ENCODE measurements around the gene SPON1. TPM values are rescaled to one million over a fixed set of nuclear protein-coding genes. Genes with fewer than 3 reads are reported as not detected.
A peak's percentile ranks its signal among the peaks of the same experiment; 100 is the strongest.
"Not testable (repeated sequence)": the region's sequence is repeated elsewhere in the genome, so short reads cannot be mapped to it uniquely, and the experiment has no call there.

SPON1 gene
- polyA plus RNA-seq, 4 donors: 11.4 to 99.8 (median 22.2) TPM

DNA sequence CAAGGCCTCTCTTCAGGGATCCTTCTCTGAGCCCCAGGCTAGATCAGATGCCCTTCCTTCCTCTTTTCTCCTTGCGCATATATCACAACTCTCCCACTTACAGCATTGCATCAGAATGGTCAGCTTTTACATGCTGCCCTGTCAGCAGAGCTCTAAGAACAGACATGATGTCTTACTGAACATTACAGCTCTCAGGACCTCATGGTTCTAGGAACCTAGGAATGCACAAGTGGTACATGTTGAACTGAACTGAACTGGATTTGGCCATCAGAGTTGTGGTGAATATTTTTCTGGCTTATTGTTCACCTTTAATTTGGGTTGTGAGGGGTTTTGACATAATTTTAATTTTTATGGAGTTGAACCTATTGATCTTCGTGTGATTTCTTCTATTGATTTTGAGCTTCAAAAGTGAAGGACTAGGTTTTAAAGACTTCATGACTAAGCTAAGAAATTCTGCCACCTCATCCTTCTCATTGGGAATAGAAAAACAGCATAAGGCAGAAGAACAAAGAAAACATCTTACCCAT is 37.7 kb upstream of the SPON1 start:
- Histone ChIP-seq H3K9me3 (ENCODE audit: control insufficient read depth in 2 of 2, insufficient read depth in 1 of 2, low read depth in 1 of 2, low read length in 1 of 2) (no peaks in the 10 kb centered on the region), H3K4me1 (ENCODE audit: control insufficient read depth in 3 of 3, insufficient read depth in 2 of 3, low read depth in 1 of 3, low read length in 2 of 3) (peaks cover 0 to 8% (median 2%) of the 10 kb centered on the region in 3 donors), H3K36me3 (ENCODE audit: control insufficient read depth in 3 of 3, insufficient read depth in 2 of 3, low read depth in 1 of 3, low read length in 3 of 3) (no peaks in the 10 kb centered on the region), H3K4me3 (ENCODE audit: low read depth in 1 of 3, low read length in 3 of 3) (no peak overlapping the region), H3K27me3 (ENCODE audit: control insufficient read depth in 3 of 3, insufficient read depth in 3 of 3, low read length in 3 of 3) (no peaks in the 10 kb centered on the region), H3K27ac (ENCODE audit: low read depth in 1 of 3, low read length in 2 of 3) (peak overlapping the region in 1 of 3 donors; percentile 27)
- 86 to 93% (median 88%) methylated on average over 2 of the region's 2 CpGs for WGBS, 3 donors
- FAIRE-seq: no peak
- DNase-seq: no peak

DNA sequence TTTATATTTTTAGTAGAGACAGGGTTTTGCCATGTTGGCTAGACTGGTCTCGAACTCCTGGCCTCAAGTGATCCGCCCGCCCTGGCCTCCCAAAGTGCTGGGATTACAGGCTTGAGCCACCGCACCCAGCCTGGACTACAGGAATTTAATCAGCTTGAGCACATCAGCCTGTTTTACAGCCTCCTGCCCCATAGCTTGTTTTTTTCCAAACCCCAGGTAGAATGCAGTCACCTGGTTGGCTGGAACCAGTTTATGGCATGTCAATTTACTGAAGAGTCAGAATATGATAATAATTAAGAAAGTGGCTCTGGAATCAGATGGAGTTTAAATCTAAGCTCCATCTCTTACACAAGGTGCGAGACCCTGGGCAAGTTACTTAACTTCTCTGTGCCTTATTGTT is 36.2 kb upstream of the SPON1 start:
- not testable (repeated sequence) for FAIRE-seq; H3K27ac ChIP-seq (ENCODE audit: low read depth in 1 of 3, low read length in 2 of 3); H3K27me3 ChIP-seq (ENCODE audit: control insufficient read depth in 3 of 3, insufficient read depth in 3 of 3, low read length in 3 of 3); H3K4me3 ChIP-seq (ENCODE audit: low read depth in 1 of 3, low read length in 3 of 3); H3K4me1 ChIP-seq (ENCODE audit: control insufficient read depth in 3 of 3, insufficient read depth in 2 of 3, low read depth in 1 of 3, low read length in 2 of 3); H3K9me3 ChIP-seq (ENCODE audit: control insufficient read depth in 2 of 2, insufficient read depth in 1 of 2, low read depth in 1 of 2, low read length in 1 of 2); H3K36me3 ChIP-seq (ENCODE audit: control insufficient read depth in 3 of 3, insufficient read depth in 2 of 3, low read depth in 1 of 3, low read length in 3 of 3)
- peak; percentile 36 to 40 for DNase-seq
- 25 to 75% (median 55%) methylated on average over 5 of the region's 5 CpGs for WGBS, 3 donors

DNA sequence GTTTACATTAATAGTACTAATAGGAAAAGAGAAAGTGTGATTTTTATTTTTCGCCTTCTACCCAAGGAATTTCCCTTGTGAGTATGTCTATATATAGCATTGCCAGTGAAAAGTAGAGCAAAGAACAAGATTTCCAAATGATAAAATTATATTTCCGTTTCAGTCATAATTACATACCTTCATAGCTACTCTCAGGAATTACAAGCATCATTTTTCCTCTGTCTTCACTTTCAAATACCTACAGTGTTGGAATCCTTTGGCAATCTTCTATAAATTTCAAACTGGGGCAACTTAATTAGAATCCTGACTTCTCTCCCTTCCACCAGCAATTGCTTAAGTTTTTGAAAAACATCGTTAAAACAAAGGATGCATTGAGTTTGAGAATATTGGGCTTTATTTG is 35.5 kb upstream of the SPON1 start:
- H3K4me1 ChIP-seq (ENCODE audit: control insufficient read depth in 3 of 3, insufficient read depth in 2 of 3, low read depth in 1 of 3, low read length in 2 of 3): peaks cover 0 to 8% (median 2%) of the 10 kb centered on the region in 3 donors
- DNase-seq: no peak
- H3K9me3 ChIP-seq (ENCODE audit: control insufficient read depth in 2 of 2, insufficient read depth in 1 of 2, low read depth in 1 of 2, low read length in 1 of 2): no peaks in the 10 kb centered on the region
- WGBS, 3 donors: 73 to 81% (median 77%) methylated on average over 3 of the region's 3 CpGs
- no peaks in the 10 kb centered on the region for H3K27me3 ChIP-seq (ENCODE audit: control insufficient read depth in 3 of 3, insufficient read depth in 3 of 3, low read length in 3 of 3)
- no peak for FAIRE-seq
- H3K36me3 ChIP-seq (ENCODE audit: control insufficient read depth in 3 of 3, insufficient read depth in 2 of 3, low read depth in 1 of 3, low read length in 3 of 3): no peaks in the 10 kb centered on the region
- no peak overlapping the region for H3K4me3 ChIP-seq (ENCODE audit: low read depth in 1 of 3, low read length in 3 of 3)
- H3K27ac ChIP-seq (ENCODE audit: low read depth in 1 of 3, low read length in 2 of 3): no peak overlapping the region

DNA sequence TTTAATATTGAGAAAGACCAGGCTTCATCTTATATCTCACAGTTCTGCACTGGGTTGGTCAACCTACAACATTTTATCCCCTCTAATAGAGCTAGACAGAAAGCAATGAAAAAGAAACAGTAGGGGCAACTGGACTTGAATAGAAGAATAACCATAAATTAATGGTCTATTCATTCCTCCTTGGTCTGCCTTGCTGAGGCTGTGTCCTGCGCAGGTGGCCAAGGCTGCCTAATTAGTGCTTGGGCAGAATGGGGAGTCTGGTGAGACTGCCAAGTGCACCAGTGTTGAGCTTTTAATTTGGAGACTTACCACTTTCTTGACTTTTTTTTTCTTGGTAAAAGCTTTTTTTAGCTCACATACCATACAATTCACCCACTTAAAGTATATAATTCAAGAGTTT is 35.0 kb upstream of the SPON1 start:
- DNase-seq (no peak), FAIRE-seq (no peak)
- H3K27ac ChIP-seq (ENCODE audit: low read depth in 1 of 3, low read length in 2 of 3): no peak overlapping the region
- no peaks in the 10 kb centered on the region for H3K36me3 ChIP-seq (ENCODE audit: control insufficient read depth in 3 of 3, insufficient read depth in 2 of 3, low read depth in 1 of 3, low read length in 3 of 3)
- WGBS, 3 donors: 93 to 100% (median 100%) methylated on average over 1 of the region's 1 CpG
- H3K4me1 ChIP-seq (ENCODE audit: control insufficient read depth in 3 of 3, insufficient read depth in 2 of 3, low read depth in 1 of 3, low read length in 2 of 3): peaks cover 0 to 8% (median 2%) of the 10 kb centered on the region in 3 donors
- H3K9me3 ChIP-seq (ENCODE audit: control insufficient read depth in 2 of 2, insufficient read depth in 1 of 2, low read depth in 1 of 2, low read length in 1 of 2): no peaks in the 10 kb centered on the region
- H3K27me3 ChIP-seq (ENCODE audit: control insufficient read depth in 3 of 3, insufficient read depth in 3 of 3, low read length in 3 of 3): no peaks in the 10 kb centered on the region
- H3K4me3 ChIP-seq (ENCODE audit: low read depth in 1 of 3, low read length in 3 of 3): no peak overlapping the region

DNA sequence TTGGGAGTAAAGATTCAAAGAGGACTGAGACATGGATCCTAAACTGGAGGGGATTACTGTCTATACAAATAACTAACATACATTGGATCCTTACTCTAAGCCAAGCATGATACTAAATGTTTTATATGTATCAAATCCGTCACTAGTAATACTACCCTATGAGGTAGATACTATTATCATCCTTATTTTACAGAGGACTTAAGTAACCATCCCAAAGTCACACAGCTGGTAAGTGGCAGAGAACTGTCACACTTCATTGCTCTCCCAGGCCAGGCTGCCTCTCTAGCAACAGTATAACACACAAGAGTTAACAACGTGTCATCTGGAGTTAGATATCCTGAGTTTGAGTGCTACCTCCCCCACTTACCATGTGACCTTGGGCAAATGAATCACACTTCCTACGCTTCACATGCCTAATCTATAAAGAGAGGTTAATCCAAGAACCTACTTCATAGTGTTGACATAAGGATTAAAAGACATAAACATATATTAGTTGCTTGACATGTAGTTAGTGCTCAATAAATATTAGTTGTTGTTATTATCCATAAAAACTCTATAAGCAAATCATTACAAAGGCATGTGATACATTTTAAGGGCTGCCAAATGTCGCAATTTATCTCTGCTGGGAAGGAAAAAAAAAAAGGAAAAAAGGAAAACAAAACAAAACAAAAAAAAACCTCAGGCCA is 33.8 kb upstream of the SPON1 start:
- Histone ChIP-seq H3K9me3 (ENCODE audit: control insufficient read depth in 2 of 2, insufficient read depth in 1 of 2, low read depth in 1 of 2, low read length in 1 of 2) (no peaks in the 10 kb centered on the region), H3K27ac (ENCODE audit: low read depth in 1 of 3, low read length in 2 of 3) (no peak overlapping the region), H3K4me1 (ENCODE audit: control insufficient read depth in 3 of 3, insufficient read depth in 2 of 3, low read depth in 1 of 3, low read length in 2 of 3) (peaks cover 0 to 2% (median 0%) of the 10 kb centered on the region in 3 donors), H3K36me3 (ENCODE audit: control insufficient read depth in 3 of 3, insufficient read depth in 2 of 3, low read depth in 1 of 3, low read length in 3 of 3) (no peaks in the 10 kb centered on the region), H3K27me3 (ENCODE audit: control insufficient read depth in 3 of 3, insufficient read depth in 3 of 3, low read length in 3 of 3) (no peaks in the 10 kb centered on the region), H3K4me3 (ENCODE audit: low read depth in 1 of 3, low read length in 3 of 3) (no peak overlapping the region)
- DNase-seq (peak; percentile 28 to 34), FAIRE-seq (no peak)
- WGBS, 3 donors: 25 to 41% (median 41%) methylated on average over 4 of the region's 4 CpGs

DNA sequence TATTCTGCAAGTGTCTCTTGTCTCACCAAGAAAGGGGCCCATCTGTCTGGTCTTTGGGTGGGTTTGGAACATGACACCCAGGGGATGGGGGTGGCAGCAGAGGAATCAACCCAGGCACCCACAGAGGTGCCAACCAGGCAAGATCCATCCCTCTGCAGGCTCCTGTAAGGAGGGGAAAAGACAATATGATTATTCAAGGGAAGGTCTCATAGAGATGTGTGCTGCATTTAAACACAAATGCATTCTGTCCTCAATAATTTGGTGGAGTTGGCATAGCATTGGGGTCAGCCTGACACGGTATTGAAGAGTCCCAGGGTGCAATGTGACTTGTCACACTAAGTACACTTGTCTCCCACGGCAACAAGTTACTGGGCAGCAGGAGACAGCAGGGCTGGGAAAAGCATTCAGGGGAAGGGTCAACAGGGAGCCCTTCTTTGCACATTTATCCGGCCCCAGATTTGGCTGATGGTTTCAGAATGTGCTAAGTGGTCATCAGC is 33.1 kb upstream of the SPON1 start:
- H3K27ac ChIP-seq (ENCODE audit: low read depth in 1 of 3, low read length in 2 of 3): no peak overlapping the region
- no peaks in the 10 kb centered on the region for H3K27me3 ChIP-seq (ENCODE audit: control insufficient read depth in 3 of 3, insufficient read depth in 3 of 3, low read length in 3 of 3)
- no peak for FAIRE-seq
- no peaks in the 10 kb centered on the region for H3K36me3 ChIP-seq (ENCODE audit: control insufficient read depth in 3 of 3, insufficient read depth in 2 of 3, low read depth in 1 of 3, low read length in 3 of 3)
- H3K4me3 ChIP-seq (ENCODE audit: low read depth in 1 of 3, low read length in 3 of 3): no peak overlapping the region
- H3K9me3 ChIP-seq (ENCODE audit: control insufficient read depth in 2 of 2, insufficient read depth in 1 of 2, low read depth in 1 of 2, low read length in 1 of 2): no peaks in the 10 kb centered on the region
- WGBS, 3 donors: 66 to 76% (median 71%) methylated on average over 3 of the region's 3 CpGs
- no peak for DNase-seq
- no peaks in the 10 kb centered on the region for H3K4me1 ChIP-seq (ENCODE audit: control insufficient read depth in 3 of 3, insufficient read depth in 2 of 3, low read depth in 1 of 3, low read length in 2 of 3)

DNA sequence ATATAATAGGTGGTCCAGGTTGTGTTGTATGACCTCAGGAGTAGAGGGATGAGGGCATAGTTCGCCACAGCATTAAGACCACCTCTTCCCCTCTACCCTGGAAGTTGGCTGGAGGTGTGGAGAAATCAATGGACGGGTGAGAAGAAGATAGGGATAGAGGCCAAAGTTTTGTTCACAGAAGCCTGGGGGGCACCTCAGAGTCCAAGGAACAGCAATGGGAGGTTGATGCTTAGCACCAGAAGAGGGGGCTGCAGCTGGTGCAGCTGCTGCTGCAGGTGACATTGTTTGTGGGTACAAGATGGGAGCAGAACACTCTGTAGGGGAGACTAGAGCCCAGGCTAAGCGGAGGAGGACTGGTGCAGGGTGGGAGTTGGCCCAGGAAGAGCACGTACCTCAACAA is 31.2 kb upstream of the SPON1 start:
- H3K27ac ChIP-seq (ENCODE audit: low read depth in 1 of 3, low read length in 2 of 3): no peak overlapping the region

DNA sequence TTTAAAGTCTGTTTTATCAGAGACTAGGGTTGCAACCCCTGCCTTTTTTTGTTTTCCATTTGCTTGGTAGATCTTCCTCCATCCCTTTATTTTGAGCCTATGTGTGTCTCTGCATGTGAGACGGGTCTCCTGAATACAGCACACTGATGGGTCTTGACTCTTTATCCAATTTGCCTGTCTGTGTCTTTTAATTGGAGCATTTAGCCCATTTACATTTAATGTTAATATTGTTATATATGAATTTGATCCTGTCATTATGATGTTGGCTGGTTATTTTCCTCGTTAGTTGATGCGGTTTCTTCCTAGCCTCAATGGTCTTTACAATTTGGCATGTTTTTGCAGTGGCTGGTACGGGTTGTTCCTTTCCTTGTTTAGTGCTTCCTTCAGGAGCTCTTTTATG is 25.4 kb upstream of the SPON1 start:
- H3K36me3 ChIP-seq (ENCODE audit: control insufficient read depth in 3 of 3, insufficient read depth in 2 of 3, low read depth in 1 of 3, low read length in 3 of 3); H3K27me3 ChIP-seq (ENCODE audit: control insufficient read depth in 3 of 3, insufficient read depth in 3 of 3, low read length in 3 of 3); H3K27ac ChIP-seq (ENCODE audit: low read depth in 1 of 3, low read length in 2 of 3); H3K4me1 ChIP-seq (ENCODE audit: control insufficient read depth in 3 of 3, insufficient read depth in 2 of 3, low read depth in 1 of 3, low read length in 2 of 3); FAIRE-seq; H3K9me3 ChIP-seq (ENCODE audit: control insufficient read depth in 2 of 2, insufficient read depth in 1 of 2, low read depth in 1 of 2, low read length in 1 of 2); DNase-seq; H3K4me3 ChIP-seq (ENCODE audit: low read depth in 1 of 3, low read length in 3 of 3): not testable (repeated sequence)
- 85 to 92% (median 87%) methylated on average over 4 of the region's 4 CpGs for WGBS, 3 donors

More for the DNA sequence above, 31.2 kb upstream of the SPON1 start:
- Histone ChIP-seq H3K4me1 (ENCODE audit: control insufficient read depth in 3 of 3, insufficient read depth in 2 of 3, low read depth in 1 of 3, low read length in 2 of 3) (no peaks in the 10 kb centered on the region), H3K9me3 (ENCODE audit: control insufficient read depth in 2 of 2, insufficient read depth in 1 of 2, low read depth in 1 of 2, low read length in 1 of 2) (no peaks in the 10 kb centered on the region), H3K36me3 (ENCODE audit: control insufficient read depth in 3 of 3, insufficient read depth in 2 of 3, low read depth in 1 of 3, low read length in 3 of 3) (no peaks in the 10 kb centered on the region), H3K4me3 (ENCODE audit: low read depth in 1 of 3, low read length in 3 of 3) (no peak overlapping the region), H3K27me3 (ENCODE audit: control insufficient read depth in 3 of 3, insufficient read depth in 3 of 3, low read length in 3 of 3) (no peaks in the 10 kb centered on the region)
- DNase-seq (no peak), FAIRE-seq (no peak)
- WGBS, 3 donors: 84 to 90% (median 85%) methylated on average over 4 of the region's 4 CpGs

DNA sequence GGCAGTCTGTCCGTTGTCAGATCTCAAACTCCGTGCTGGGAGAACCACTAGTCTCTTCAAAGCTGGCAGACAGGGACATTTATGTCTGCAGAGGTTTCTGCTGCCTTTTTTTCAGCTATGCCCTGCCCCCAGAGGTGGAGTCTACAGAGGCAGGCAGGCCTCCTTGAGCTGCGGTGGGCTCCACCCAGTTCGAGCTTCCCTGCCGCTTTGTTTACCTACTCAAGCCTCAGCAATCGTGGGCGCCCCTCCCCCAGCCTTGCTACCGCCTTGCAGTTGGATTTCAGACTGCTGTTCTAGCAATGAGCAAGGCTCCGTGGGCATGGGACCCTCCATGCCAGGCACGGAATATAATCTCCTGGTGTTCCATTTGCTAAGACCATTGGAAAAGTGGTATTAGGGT is 23.7 kb upstream of the SPON1 start:
- 71 to 76% (median 74%) methylated on average over 10 of the region's 10 CpGs for WGBS, 3 donors
- DNase-seq; H3K4me1 ChIP-seq (ENCODE audit: control insufficient read depth in 3 of 3, insufficient read depth in 2 of 3, low read depth in 1 of 3, low read length in 2 of 3); H3K4me3 ChIP-seq (ENCODE audit: low read depth in 1 of 3, low read length in 3 of 3); FAIRE-seq; H3K27ac ChIP-seq (ENCODE audit: low read depth in 1 of 3, low read length in 2 of 3); H3K36me3 ChIP-seq (ENCODE audit: control insufficient read depth in 3 of 3, insufficient read depth in 2 of 3, low read depth in 1 of 3, low read length in 3 of 3); H3K27me3 ChIP-seq (ENCODE audit: control insufficient read depth in 3 of 3, insufficient read depth in 3 of 3, low read length in 3 of 3); H3K9me3 ChIP-seq (ENCODE audit: control insufficient read depth in 2 of 2, insufficient read depth in 1 of 2, low read depth in 1 of 2, low read length in 1 of 2): not testable (repeated sequence)

Measured in small intestine (tissue), 7 donors.